Measurements from ENCODE around the gene RAB38.

DNA sequence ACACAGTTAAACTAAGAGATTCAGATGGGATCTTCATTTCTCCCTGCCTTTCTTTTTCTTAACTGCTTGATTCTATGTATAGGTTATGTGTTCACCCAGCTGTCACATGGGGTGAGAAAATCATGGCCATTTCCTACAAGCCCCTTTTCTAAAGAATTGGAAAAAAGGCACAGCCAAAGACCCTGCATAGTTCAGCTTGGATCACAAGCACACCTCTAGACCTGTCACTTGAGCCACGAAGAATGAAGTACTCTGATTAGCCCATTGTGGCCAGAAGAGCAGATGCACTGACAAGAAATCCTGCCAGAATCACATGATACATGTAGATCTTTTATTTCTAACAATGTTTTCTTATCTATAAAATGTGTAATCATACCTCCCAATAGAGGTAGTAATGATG is 69.7 kb downstream of the RAB38 start:
- TF ChIP-seq CTCF (IDR thresholded peaks at IDR 0.05) (no peak), EZH2 (IDR thresholded peaks at IDR 0.05) (no peak)

Measured in neural progenitor cell (in vitro differentiated cells).